GM23338 (cell line): ENCODE measurements around the gene FGFR3. TPM values are rescaled to one million over a fixed set of nuclear protein-coding genes. Genes with fewer than 3 reads are reported as not detected.

Experiments used
- ATAC-seq: fragments of 200-7000 bp; cut with Tn5 transposase; 3 replicates; pipeline ENCODE4 v1.9.1; 2020
- DNase-seq: peaks from one replicate; pipeline ENCODE4 v3.0.0-alpha.2; 2015; ENCODE audit warnings: low spot score
- H2AFZ ChIP-seq: fragments of 200-600 bp; sonication (generic); 2 replicates; pipeline ENCODE4 v1.8.0; 2016; ENCODE audit warnings: antibody characterized with exemption, mild to moderate bottlenecking, moderate library complexity
- H3F3A ChIP-seq: fragments of 200-600 bp; sonication (generic); replicated peaks from 2 replicates; pipeline ENCODE4 v1.8.0; 2017; ENCODE audit warnings: antibody characterized with exemption, mixed run types, low read depth
- H3K27ac ChIP-seq: fragments of 200-600 bp; sonication (generic); 2 replicates; pipeline ENCODE4 v1.6.1; 2016; ENCODE audit warnings: low read depth
- H3K27me3 ChIP-seq: fragments of 200-600 bp; sonication (generic); 2 replicates; pipeline ENCODE4 v1.8.0; 2016; ENCODE audit warnings: mild to moderate bottlenecking, mixed run types, moderate library complexity; ENCODE audit not compliant: insufficient read depth
- H3K36me3 ChIP-seq: fragments of 200-600 bp; sonication (generic); 2 replicates; pipeline ENCODE4 v1.8.0; 2016; ENCODE audit warnings: mild to moderate bottlenecking; ENCODE audit not compliant: insufficient read depth
- H3K4me1 ChIP-seq: fragments of 200-600 bp; sonication (generic); 2 replicates; pipeline ENCODE4 v1.8.0; 2016; ENCODE audit warnings: mild to moderate bottlenecking, moderate library complexity; ENCODE audit not compliant: insufficient read depth
- H3K4me2 ChIP-seq: fragments of 200-600 bp; sonication (generic); 2 replicates; pipeline ENCODE4 v1.7.1; 2017; ENCODE audit warnings: mixed run types
- H3K4me3 ChIP-seq: fragments of 200-600 bp; sonication (generic); 2 replicates; pipeline ENCODE4 v1.6.1; 2016; ENCODE audit warnings: mixed run types
- H3K79me2 ChIP-seq: fragments of 200-600 bp; sonication (generic); replicated peaks from 2 replicates; pipeline ENCODE4 v1.8.0; 2017; ENCODE audit warnings: mild to moderate bottlenecking; ENCODE audit not compliant: insufficient read depth
- H3K9me2 ChIP-seq: fragments of 200-600 bp; sonication (generic); 2 replicates; pipeline ENCODE4 v1.8.0; 2017; ENCODE audit not compliant: insufficient read depth
- H4K20me1 ChIP-seq: fragments of 200-600 bp; sonication (generic); replicated peaks from 2 replicates; pipeline ENCODE4 v1.8.0; 2017; ENCODE audit warnings: mild to moderate bottlenecking; ENCODE audit not compliant: insufficient read depth
- H3K27ac Mint-ChIP-seq: 2 replicates; pipeline ENCODE4 v1.8.0; 2020; ENCODE audit warnings: inconsistent platforms, mild to moderate bottlenecking, moderate library complexity, mixed read lengths
- H3K27me3 Mint-ChIP-seq: 3 replicates; pipeline ENCODE4 v1.8.0; 2022; ENCODE audit warnings: low read depth, mild to moderate bottlenecking, moderate library complexity, mixed read lengths, inconsistent platforms; ENCODE audit not compliant: insufficient read depth, poor library complexity
- H3K36me3 Mint-ChIP-seq: 3 replicates; pipeline ENCODE4 v1.8.0; 2021; ENCODE audit warnings: low read depth, mild to moderate bottlenecking, inconsistent platforms, moderate library complexity, mixed read lengths
- H3K4me1 Mint-ChIP-seq: 3 replicates; pipeline ENCODE4 v1.8.0; 2020; ENCODE audit warnings: mild to moderate bottlenecking, inconsistent platforms, mixed read lengths
- H3K4me3 Mint-ChIP-seq: 3 replicates; pipeline ENCODE4 v1.8.0; 2021; ENCODE audit warnings: moderate library complexity, mild to moderate bottlenecking, inconsistent platforms, mixed read lengths
- H3K9me3 Mint-ChIP-seq: 3 replicates; pipeline ENCODE4 v1.8.0; 2020; ENCODE audit warnings: moderate library complexity, mild to moderate bottlenecking, inconsistent platforms, mixed read lengths
- CTCF ChIP-seq, 2 experiments: fragments of 200-600 bp in 1 of 2; sonication (generic) in 1 of 2; conservative IDR thresholded peaks; 2 replicates each; pipeline versions ENCODE4 v1.5.1 to v1.6.1; 2016 to 2017; ENCODE audit warnings: antibody characterized with exemption in 2 of 2, low read depth in 2 of 2, mild to moderate bottlenecking in 2 of 2, moderate library complexity in 1 of 2
- EZH2phosphoT487 ChIP-seq: fragments of 200-600 bp; sonication (generic); IDR thresholded peaks from one replicate; pipeline ENCODE4 v1.8.1; 2018; ENCODE audit warnings: antibody characterized with exemption; ENCODE audit not compliant: unreplicated experiment
- STAT1 ChIP-seq: IDR thresholded peaks from one replicate; pipeline ENCODE4 v1.6.1; 2016; ENCODE audit warnings: antibody characterized with exemption; ENCODE audit not compliant: unreplicated experiment
- ZNF331 ChIP-seq: fragments of 250-450 bp; sonication (Bioruptor Pico); IDR thresholded peaks from 2 replicates; pipeline ENCODE4 v1.5.0; 2020; ENCODE audit warnings: low read depth, mild to moderate bottlenecking, moderate library complexity
- polyA plus RNA-seq: library from polyadenylated mRNA; unstranded; fragments of >200 nt; fragmentation: Nextera tagmentation; extraction: Ambion mirVana; gene quantifications from 2 replicates; pipeline ENCODE4 v1.2.1, GENCODE V29; 2016
- total RNA-seq: library from RNA; depleted of rRNA; stranded (reverse); fragments of >200 nt; shearing (Covaris generic); gene quantifications from 2 replicates; pipeline ENCODE4 v1.2.3, GENCODE V29; 2014

FGFR3 gene
- total and polyA plus RNA-seq, 2 experiments from 2014 or later = 3.6 to 17.4 TPM

GRCh38 chr4:1766106-1767060 lies 26.7 kb upstream of the FGFR3 start:
- Histone ChIP-seq H2AFZ (no peak overlapping the region), H3K4me1 (peaks cover 26% of the 10 kb centered on the region), H3K79me2 (no peaks in the 10 kb centered on the region), H3K27ac (no peak overlapping the region), H3K9me2 (no peaks in the 10 kb centered on the region), H3K4me2 (peak overlapping the region; percentile 79), H3F3A (no peaks in the 10 kb centered on the region), H3K36me3 (no peaks in the 10 kb centered on the region), H4K20me1 (no peaks in the 10 kb centered on the region), H3K4me3 (peak overlapping the region; percentile 51), H3K27me3 (no peaks in the 10 kb centered on the region)
- peaks cover 24% of the 10 kb centered on the region for H3K27me3 Mint-ChIP-seq
- H3K4me3 Mint-ChIP-seq = no peak overlapping the region
- no peak overlapping the region for H3K27ac Mint-ChIP-seq
- peak; percentile 54 for DNase-seq
- no peaks in the 10 kb centered on the region; the same call in 2 of the 3 replicates for H3K9me3 Mint-ChIP-seq
- no peaks in the 10 kb centered on the region for H3K36me3 Mint-ChIP-seq
- peak; percentile 50 for TF ChIP-seq STAT1
- no peak for TF ChIP-seq EZH2phosphoT487
- peaks cover 12% of the 10 kb centered on the region for H3K4me1 Mint-ChIP-seq
- peak; percentile 14 for ATAC-seq

GRCh38 chr4:1767061-1767769 lies 25.9 kb upstream of the FGFR3 start:
- Histone ChIP-seq H3K4me3 (peak overlapping the region; percentile 51; the same call in 1 of the 2 replicates), H3K36me3 (no peaks in the 10 kb centered on the region), H3K4me2 (peak overlapping the region; percentile 79), H3K27me3 (no peaks in the 10 kb centered on the region), H3F3A (no peaks in the 10 kb centered on the region), H4K20me1 (no peaks in the 10 kb centered on the region), H3K27ac (no peak overlapping the region), H3K9me2 (no peaks in the 10 kb centered on the region), H3K4me1 (peaks cover 26% of the 10 kb centered on the region), H2AFZ (no peak overlapping the region), H3K79me2 (no peaks in the 10 kb centered on the region)
- Mint-ChIP-seq H3K36me3 (no peaks in the 10 kb centered on the region), H3K4me3 (no peak overlapping the region), H3K27ac (no peak overlapping the region), H3K4me1 (peaks cover 12% of the 10 kb centered on the region), H3K9me3 (no peaks in the 10 kb centered on the region; the same call in 2 of the 3 replicates), H3K27me3 (peaks cover 24% of the 10 kb centered on the region)
- TF ChIP-seq CTCF (conservative IDR thresholded peaks at IDR 0.05; ENCODE audit: low read depth in 2 of 2) (peak in 1 of 2 experiments; percentile 25; a peak in 2 of 4 replicates), ZNF331 (CRISPR knock-in tag) (no peak)
- peak; percentile 76 for DNase-seq
- ATAC-seq = peak; percentile 17
